HL-60 (cell line): ENCODE data around the gene CHST3.

ENCODE experiments used
- POLR2AphosphoS5 ChIP-seq: IDR thresholded peaks from 2 replicates; pipeline ENCODE4 v1.6.1; 2012; ENCODE audit warnings: low read depth
- SPI1 ChIP-seq: IDR thresholded peaks from 2 replicates; pipeline ENCODE4 v1.6.1; 2012; ENCODE audit warnings: low read depth, mild to moderate bottlenecking, borderline replicate concordance
- TF ChIP-seq, protein P1 (sequence below): IDR thresholded peaks from one replicate; pipeline ENCODE4 v1.5.1; 2011; ENCODE audit warnings: low read length, control low read depth, inconsistent platforms; ENCODE audit not compliant: insufficient read depth
- TF ChIP-seq, protein P2 (sequence below): IDR thresholded peaks from 2 replicates; pipeline ENCODE4 v1.6.1; 2012; ENCODE audit warnings: low read depth; ENCODE audit not compliant: insufficient replicate concordance

DNA sequence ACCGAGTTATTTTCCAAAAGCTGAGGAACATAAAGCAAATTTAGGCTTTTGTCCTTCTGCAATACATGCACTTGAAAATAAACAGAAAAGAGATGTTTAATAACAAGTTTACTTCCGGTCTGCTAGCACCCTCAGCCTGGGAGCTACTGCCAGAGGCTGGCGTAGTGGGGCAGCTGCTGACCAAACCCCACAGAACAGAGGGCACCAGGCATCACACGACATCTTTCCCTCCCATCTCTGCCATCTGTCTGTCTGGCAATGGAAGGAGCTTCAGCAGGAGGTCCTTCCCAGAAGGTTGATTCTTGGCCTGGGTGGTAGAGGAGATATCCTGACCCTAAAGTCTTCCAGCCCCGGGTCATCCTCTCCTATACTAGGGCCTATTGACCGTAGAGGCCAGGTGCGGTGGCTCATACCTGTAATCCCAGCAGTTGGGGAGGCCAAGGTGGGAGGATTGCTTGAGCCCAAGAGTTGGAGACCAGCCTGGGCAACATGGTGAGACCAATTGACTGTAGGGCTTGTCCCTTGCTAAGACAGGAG, 47.8 kb downstream of the CHST3 start:
- TF ChIP-seq, protein P1, sequence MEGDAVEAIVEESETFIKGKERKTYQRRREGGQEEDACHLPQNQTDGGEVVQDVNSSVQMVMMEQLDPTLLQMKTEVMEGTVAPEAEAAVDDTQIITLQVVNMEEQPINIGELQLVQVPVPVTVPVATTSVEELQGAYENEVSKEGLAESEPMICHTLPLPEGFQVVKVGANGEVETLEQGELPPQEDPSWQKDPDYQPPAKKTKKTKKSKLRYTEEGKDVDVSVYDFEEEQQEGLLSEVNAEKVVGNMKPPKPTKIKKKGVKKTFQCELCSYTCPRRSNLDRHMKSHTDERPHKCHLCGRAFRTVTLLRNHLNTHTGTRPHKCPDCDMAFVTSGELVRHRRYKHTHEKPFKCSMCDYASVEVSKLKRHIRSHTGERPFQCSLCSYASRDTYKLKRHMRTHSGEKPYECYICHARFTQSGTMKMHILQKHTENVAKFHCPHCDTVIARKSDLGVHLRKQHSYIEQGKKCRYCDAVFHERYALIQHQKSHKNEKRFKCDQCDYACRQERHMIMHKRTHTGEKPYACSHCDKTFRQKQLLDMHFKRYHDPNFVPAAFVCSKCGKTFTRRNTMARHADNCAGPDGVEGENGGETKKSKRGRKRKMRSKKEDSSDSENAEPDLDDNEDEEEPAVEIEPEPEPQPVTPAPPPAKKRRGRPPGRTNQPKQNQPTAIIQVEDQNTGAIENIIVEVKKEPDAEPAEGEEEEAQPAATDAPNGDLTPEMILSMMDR: no peak
- TF ChIP-seq, protein P2, sequence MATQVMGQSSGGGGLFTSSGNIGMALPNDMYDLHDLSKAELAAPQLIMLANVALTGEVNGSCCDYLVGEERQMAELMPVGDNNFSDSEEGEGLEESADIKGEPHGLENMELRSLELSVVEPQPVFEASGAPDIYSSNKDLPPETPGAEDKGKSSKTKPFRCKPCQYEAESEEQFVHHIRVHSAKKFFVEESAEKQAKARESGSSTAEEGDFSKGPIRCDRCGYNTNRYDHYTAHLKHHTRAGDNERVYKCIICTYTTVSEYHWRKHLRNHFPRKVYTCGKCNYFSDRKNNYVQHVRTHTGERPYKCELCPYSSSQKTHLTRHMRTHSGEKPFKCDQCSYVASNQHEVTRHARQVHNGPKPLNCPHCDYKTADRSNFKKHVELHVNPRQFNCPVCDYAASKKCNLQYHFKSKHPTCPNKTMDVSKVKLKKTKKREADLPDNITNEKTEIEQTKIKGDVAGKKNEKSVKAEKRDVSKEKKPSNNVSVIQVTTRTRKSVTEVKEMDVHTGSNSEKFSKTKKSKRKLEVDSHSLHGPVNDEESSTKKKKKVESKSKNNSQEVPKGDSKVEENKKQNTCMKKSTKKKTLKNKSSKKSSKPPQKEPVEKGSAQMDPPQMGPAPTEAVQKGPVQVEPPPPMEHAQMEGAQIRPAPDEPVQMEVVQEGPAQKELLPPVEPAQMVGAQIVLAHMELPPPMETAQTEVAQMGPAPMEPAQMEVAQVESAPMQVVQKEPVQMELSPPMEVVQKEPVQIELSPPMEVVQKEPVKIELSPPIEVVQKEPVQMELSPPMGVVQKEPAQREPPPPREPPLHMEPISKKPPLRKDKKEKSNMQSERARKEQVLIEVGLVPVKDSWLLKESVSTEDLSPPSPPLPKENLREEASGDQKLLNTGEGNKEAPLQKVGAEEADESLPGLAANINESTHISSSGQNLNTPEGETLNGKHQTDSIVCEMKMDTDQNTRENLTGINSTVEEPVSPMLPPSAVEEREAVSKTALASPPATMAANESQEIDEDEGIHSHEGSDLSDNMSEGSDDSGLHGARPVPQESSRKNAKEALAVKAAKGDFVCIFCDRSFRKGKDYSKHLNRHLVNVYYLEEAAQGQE: no peak
- TF ChIP-seq POLR2AphosphoS5: no peak
- no peak for TF ChIP-seq SPI1
